ENCODE measurements around the gene AFG3L2. TPM values are rescaled to one million over a fixed set of nuclear protein-coding genes. Genes with fewer than 3 reads are reported as not detected.

The AFG3L2 gene
- total RNA-seq, 2 donors from 2014 or later = 26.4 to 29.4 TPM

- intact Hi-C loops (cut with DNase I) = no loop called here
- no peak for DNase-seq (ENCODE audit: low spot score)
These were observed 43.3 kb downstream of the AFG3L2 start for GRCh38 chr18:12333506-12334290.

DNA sequence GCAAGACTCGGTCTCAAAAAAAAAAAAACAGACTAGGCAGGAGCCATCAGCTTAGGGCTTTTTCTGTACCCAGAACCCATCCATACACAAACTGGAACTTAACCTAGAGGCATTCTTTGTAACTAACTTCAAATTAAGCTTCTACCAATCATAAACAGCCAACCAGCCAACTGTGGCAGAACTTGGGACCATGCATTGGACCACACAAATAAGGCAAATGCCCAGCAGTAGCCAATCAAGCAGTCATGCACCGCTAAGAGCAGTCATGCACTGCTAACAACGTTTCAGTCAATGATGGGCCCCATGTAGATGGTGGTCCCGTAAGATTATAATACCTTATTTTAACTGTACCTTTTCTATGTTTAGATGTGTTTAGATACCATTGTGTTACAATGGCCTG, 46.3 kb downstream of the AFG3L2 start:
- DNase-seq (ENCODE audit: low spot score) = no peak
- intact Hi-C loops (cut with DNase I) = no loop called here

- intact Hi-C loops (cut with DNase I) = no loop called here
- DNase-seq (ENCODE audit: low spot score) = no peak
These were observed 47.8 kb downstream of the AFG3L2 start for GRCh38 chr18:12329125-12329698.

GRCh38 chr18:12328179-12328823, 48.7 kb downstream of the AFG3L2 start:
- no peak for DNase-seq (ENCODE audit: low spot score)
- intact Hi-C loops (cut with DNase I) = no loop called here

GRCh38 chr18:12327510-12328178, 49.4 kb downstream of the AFG3L2 start:
- peak; percentile 94 for DNase-seq (ENCODE audit: low spot score)
- intact Hi-C loops (cut with DNase I) = no loop called here

- no peak for DNase-seq (ENCODE audit: low spot score)
- intact Hi-C loops (cut with DNase I) = no loop called here
These were observed 50.1 kb downstream of the AFG3L2 start for GRCh38 chr18:12326711-12327460.

DNA sequence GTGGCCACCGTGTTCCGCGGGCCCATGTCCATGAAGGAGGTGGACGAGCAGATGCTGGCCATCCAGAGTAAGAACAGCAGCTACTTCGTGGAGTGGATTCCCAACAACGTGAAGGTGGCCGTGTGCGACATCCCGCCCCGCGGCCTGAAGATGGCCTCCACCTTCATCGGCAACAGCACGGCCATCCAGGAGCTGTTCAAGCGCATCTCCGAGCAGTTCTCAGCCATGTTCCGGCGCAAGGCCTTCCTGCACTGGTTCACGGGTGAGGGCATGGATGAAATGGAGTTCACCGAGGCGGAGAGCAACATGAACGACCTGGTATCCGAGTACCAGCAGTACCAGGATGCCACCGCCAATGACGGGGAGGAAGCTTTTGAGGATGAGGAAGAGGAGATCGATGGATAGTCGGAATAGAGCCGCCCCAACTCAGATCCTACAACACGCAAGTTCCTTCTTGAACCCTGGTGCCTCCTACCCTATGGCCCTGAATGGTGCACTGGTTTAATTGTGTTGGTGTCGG, 51.2 kb downstream of the AFG3L2 start:
- DNase-seq (ENCODE audit: low spot score) = no peak
- intact Hi-C loops (cut with DNase I) = no loop called here

DNA sequence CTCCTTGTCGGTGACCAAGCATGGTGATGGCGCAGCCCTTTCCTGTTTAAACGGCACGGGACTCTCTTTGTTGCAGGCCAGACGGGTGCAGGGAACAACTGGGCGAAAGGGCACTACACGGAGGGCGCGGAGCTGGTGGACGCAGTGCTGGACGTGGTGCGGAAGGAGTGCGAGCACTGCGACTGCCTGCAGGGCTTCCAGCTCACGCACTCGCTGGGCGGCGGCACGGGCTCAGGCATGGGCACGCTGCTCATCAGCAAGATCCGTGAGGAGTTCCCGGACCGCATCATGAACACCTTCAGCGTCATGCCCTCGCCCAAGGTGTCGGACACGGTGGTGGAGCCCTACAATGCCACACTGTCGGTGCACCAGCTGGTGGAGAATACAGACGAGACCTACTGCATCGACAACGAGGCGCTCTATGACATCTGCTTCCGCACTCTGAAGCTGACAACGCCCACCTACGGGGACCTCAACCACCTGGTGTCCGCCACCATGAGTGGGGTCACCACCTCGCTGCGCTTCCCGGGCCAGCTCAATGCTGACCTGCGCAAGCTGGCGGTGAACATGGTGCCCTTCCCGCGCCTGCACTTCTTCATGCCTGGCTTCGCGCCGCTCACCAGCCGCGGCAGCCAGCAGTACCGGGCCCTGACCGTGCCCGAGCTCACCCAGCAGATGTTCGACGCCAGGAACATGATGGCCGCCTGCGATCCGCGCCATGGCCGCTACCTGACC, 51.9 kb downstream of the AFG3L2 start:
- DNase-seq (ENCODE audit: low spot score) = no peak
- intact Hi-C loops (cut with DNase I) = loop anchor here in 1 of 2 donors (5.0 kb wide), 1 partner anchor 47 kb away; no protein-coding TSS in a partner anchor

- intact Hi-C loops (cut with DNase I) = loop anchor here in 1 of 2 donors (5.0 kb wide), 1 partner anchor 51 kb away; no protein-coding TSS in a partner anchor
- DNase-seq (ENCODE audit: low spot score) = no peak
These were observed 55.7 kb downstream of the AFG3L2 start for GRCh38 chr18:12321333-12321732.

- intact Hi-C loops (cut with DNase I) = no loop called here
- no peak for DNase-seq (ENCODE audit: low spot score)
These were observed 58.2 kb downstream of the AFG3L2 start for GRCh38 chr18:12318857-12319256.

GRCh38 chr18:12318334-12318697, 58.7 kb downstream of the AFG3L2 start:
- no peak for DNase-seq (ENCODE audit: low spot score)
- intact Hi-C loops (cut with DNase I) = no loop called here

DNA sequence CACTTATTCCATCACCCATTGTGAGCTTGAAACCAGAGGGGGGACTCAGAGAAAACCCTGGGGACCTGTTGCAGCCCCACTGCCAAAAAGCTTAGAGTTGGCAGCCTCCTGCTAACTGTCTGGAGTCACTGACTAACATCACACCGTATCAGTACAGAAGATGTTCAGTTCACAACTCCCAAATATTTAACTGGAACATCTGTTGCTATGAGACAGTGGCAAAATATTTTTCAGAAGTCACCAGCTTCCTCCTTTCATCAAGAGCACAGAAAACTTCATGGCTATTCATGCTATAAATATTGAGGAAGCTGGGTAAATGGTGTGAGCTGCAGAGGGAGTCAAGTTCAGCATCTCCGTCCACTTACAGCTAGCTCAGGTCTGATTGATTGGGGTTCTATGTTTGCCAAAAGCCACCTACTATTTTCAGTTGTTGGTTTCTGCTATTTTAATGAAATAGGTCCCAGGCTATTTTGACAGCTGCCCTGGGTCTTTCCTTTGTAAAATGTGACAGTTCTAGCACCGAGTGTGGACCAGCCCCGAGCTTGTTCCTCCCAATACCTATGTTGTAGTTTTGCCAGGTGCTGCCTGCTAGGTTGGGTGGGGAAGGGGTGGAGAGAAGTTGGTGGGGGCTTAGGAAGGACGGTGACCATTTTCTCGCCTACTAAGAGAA, 59.2 kb downstream of the AFG3L2 start:
- DNase-seq (ENCODE audit: low spot score) = no peak

DNA sequence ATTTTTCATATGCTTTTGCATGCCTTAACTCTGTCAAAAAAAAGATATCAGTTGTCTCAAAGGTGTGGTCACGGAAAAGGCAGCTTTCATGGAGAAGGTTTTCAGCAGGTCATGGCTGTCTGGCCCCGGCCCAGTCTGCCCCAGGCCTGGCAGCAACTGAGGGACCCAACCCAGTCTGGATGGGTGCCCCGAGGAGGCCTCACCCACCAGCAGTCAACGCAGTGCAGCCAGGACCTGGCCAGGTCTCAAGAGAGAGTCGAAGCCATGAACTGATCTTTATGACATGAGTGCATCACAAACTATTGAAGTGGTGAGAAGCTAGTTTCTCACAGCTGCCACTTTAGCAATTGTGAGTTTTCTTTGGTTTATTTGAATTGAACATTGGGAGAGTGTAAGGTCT, 61.1 kb downstream of the AFG3L2 start:
- intact Hi-C loops (cut with DNase I) = no loop called here
- no peak for DNase-seq (ENCODE audit: low spot score)

More for the DNA sequence above, 59.2 kb downstream of the AFG3L2 start:
- intact Hi-C loops (cut with DNase I) = no loop called here

DNA sequence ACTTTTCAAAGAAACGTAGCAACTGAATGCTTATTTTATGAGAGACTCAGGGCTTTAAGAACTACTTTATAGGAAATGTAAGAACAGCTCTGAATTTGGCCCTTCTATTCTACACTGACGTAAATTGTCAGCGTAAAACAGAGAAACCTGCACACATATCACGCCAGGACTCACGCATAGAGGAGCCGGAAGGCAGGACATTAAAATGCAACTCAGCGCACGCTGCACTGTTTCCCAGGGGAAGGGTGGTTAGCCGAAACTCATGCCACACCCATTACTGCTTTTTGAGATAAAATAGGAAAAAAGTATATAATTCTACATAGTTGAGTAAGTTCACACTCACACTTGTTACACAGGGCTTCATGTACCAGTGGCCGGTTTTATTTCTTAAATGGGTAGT, 61.5 kb downstream of the AFG3L2 start:
- DNase-seq (ENCODE audit: low spot score) = no peak

DNA sequence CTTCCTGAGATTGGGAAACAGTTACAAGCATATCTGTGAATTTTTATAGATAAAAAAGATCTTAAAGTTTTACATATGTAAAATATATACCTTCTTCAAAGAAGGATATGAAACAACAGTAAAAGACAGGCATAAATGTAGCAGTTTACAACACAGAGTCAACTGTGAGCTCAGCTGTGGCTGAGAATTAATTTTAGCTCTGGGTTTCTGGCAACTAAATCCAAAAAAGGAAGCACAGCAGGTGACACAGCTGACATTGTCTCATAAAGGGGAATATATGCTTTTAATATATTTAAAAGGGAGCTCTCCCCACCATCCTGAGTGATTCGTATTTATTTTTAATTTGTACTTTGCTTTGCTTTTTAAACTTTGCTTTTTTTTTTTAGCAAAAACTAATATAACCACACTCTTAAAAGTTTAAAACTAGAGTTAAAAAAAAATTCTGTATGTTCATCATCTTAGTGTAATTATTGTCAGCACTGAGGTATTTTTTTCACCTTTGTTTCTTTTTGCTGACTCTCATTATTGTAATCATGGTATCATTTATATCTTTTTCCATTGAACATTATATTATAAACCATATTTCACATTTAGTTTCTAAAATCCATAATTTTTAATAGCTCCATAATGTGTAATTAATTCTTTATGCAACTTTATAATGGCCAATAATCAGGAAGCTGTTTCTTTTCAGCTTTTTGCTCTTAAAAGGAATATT, 62.3 kb downstream of the AFG3L2 start:
- DNase-seq (ENCODE audit: low spot score) = no peak
- intact Hi-C loops (cut with DNase I) = no loop called here

More for the DNA sequence above, 61.5 kb downstream of the AFG3L2 start:
- intact Hi-C loops (cut with DNase I) = no loop called here

- intact Hi-C loops (cut with DNase I) = no loop called here
- DNase-seq (ENCODE audit: low spot score) = no peak
These were observed 63.3 kb downstream of the AFG3L2 start for GRCh38 chr18:12313530-12314245.

DNA sequence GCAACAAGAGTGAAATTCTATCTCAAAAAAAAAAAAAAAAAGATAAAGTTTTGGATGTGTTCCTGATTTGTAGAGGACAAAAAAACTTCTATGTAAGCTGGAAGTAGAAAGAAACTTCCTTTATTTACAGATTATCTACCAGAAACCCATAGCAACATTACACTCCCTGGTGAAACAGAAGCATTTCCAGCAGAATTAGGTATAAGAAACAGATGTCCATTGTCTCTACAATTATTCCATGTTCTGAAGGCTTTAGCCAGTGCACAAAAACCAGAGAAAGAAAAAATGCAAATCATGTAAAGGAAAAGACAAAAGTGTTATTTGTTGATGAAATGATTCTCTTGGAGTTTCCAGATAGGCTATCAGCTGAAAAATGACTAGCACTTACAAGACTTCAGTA, 64.1 kb downstream of the AFG3L2 start:
- no peak for DNase-seq (ENCODE audit: low spot score)
- intact Hi-C loops (cut with DNase I) = no loop called here

Data from posterior vena cava (tissue), 2 donors.